ENCODE results near the gene ATP5F1E. TPM values are rescaled to one million over a fixed set of nuclear protein-coding genes. Genes with fewer than 3 reads are reported as not detected.

The ATP5F1E gene
- polyA plus RNA-seq, 10 donors, result 157 to 199 (median 173) TPM

DNA sequence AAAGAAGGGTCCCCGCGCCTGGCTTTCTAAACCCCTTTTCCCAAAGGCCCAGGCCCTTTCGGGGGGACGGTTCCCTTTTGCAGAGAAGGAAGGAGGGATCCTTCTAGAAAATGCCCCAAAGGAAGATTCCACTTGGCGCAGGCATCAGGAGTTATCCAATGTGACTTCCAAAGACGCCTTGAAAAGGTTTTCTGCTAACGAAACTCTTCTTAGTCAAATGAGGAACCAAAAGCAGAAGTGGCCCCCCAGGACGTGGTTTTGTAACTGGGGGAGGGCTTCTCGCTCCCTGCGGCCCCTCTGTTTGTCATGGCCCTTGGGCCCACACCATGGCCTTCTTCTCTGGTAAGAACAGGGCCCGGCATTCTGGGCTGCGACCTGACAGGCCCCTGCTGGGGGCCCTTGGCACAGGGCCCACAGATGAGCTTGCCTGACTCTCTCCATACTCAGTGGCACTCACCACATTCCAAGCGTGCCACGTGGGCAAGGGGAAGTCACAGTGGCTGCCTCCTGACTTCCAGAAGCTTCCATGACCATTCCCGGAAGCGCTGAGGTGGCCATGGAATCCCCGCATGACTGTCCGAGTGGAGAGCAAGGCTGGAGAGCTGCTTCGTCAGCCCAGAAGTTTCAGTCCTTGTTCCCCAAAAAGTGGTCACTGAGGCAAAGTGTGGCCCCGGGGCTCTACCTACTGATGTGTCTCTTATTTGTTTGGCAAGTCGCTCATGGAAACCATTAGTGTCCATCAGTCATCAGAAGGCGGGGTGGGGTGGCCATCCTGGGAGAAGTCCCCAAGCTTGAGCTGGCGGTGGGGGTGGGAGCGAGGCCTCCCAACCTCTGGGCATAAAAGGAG, 24.2 kb downstream of the ATP5F1E start:
- peak in 1 of 3 donors; percentile 60 for DNase-seq

DNA sequence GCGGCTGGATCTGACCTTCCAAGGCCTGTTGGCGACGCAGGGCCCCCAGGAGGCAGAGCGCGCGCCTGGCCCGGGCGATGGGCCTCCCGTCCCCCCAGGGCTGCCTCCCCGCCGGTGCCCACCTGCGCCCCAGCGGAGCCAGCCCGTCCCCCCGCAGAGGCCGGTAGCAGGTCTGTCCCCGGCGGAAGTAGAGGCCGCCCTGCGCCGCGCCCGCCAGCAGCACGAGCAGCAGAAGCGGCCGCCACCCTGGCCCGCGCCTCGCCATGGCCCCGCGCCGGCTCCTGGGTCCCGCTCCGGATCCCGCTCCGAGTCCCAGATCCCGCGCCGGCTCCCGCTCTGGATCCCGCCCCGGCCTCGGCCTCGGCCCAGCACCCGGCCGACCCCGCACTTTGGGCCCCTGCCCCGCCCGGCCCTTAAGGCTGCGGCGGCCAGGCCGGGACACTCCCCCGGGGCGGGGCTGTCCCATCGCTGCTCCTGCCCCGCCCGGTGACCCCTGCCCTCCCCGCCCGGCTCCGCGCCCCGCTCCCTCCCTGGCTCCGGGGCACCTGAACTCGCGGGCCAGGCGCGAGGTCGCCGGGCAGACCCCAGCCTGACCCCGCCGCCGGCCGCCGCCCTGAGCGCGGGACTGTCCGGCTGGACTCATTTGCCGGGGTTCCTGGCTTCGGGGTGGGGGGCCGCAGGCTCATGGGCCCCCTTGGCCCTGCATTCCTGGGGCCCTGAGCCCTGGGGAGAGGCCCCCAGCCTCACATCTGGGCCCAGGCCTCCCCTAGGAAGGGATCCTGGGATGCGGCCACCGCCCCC, 25.1 kb downstream of the ATP5F1E start, which contains the start of gene CTSZ:
Gene CTSZ (minus strand): TSS at position 391 of the 801 bp plus-strand sequence. CDS start 126 bp downstream, at position 265.
- peak in 2 of 3 donors; percentile 56 to 88 for DNase-seq

DNA sequence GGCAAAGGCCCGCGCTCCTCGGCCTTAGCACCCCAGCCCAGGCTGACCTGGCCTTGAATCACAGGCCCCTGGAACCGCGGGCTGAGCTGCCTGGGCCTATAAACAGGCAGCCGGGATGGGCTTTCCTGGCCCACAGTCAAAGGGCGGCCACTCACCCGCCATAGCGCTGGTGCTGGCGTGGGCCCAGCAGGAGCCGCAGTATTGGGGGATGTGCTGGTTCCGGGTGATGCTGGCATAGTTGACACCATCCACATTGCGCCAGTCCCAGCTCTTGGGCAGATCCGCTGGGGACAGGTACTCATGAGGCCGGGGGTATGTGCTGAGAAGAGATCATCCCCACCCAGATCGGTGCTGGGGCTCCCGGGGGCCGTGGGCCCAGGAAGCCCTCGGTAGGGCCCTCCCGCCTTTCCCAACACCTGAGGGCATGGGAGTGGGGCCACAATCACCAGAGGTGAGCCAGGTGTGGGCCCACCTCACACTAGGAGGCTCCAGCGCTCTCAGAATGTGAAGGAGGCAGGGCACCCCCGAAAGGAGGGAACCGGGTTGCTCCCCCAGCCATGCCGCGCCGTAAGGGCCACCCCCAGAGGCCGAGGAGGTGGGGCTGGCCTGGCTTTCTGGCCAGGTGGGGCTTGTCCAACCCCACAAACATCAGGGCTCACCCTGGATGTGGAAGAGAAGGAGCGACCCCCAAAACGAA, 25.8 kb downstream of the ATP5F1E start:
- DNase-seq, result peak in 1 of 3 donors; percentile 33

DNA sequence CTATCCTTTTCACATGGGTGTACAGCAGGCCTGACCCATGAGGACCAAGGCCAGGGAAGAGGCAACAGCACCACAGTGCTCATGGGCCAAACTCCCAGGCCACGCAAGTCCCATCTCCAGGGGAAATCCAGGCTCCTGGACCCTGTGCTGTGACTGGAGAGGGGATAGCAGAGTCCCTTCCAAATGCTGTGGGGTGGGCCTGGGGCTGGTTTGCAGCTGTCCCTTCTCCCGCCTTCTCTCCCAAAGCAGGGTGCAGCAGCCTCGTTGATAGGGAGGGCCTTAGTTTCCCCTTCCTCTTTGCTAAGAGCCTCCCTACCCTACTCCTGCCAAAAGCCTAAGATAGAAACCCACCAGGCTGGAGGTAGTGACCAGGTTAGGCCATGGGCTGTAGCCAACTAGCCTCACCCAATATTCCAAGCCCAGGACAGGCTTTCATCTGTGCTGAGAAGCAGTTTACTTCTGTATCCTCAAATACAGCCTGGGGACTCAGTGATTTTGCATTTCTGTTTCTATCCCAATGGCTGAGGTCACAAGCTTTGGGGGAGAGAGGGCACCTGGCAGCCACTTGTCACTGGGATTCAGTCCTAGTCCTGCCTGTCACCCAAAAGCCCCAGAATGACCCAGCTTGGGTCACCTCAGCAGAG, 26.5 kb downstream of the ATP5F1E start:
- no peak for DNase-seq

DNA sequence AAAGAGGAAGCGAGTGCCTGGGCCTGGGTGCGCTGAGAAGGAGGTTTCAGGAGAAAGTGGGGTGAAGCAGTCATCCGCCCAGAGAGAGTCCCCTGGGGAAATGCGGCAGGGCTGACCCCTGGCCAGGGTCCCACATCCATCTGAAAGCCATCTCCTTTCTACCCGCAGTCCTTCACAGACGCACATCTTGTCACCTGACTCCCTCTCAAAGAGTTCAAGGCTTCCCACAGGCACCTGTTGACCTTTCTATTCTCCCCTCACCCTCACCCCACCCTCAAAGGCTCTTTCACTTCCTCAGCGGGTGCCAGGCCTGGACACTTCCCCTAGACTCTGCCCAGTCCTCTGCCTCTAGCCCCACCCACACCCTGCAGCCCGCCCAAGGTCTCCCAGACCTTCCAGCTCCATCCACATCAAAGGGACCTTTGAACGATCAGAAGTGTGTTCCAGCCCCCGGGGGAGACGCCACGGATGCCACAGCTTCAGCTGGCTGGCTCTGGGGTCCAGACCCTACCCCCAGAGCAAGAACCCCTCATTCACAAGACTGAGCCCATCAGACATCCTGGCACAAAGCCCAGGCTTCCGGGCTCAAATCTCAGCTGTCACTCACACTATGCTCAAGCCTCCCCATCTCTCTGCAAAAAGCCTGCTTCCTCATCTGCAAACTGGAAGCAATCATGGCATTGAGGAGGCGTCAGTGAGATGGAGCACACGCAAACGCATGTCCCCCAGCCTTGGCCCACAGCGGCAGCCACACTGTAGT, 27.2 kb downstream of the ATP5F1E start:
- DNase-seq, result peak in 1 of 3 donors; percentile 60

DNA sequence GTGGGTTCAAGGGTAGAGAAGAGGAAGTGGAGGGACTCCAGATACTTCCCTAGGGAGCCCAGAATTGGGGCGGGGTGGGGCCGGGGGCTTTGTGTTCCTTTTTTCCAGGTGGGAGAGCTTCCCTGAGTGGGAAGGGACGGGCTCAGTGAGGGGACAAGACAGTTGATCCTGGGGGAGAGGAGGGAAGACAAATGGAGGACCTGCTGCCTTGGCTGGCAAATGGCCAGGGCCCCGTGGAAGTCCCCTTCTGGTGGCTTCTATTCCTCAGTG, 27.7 kb downstream of the ATP5F1E start:
- DNase-seq, result no peak

DNA sequence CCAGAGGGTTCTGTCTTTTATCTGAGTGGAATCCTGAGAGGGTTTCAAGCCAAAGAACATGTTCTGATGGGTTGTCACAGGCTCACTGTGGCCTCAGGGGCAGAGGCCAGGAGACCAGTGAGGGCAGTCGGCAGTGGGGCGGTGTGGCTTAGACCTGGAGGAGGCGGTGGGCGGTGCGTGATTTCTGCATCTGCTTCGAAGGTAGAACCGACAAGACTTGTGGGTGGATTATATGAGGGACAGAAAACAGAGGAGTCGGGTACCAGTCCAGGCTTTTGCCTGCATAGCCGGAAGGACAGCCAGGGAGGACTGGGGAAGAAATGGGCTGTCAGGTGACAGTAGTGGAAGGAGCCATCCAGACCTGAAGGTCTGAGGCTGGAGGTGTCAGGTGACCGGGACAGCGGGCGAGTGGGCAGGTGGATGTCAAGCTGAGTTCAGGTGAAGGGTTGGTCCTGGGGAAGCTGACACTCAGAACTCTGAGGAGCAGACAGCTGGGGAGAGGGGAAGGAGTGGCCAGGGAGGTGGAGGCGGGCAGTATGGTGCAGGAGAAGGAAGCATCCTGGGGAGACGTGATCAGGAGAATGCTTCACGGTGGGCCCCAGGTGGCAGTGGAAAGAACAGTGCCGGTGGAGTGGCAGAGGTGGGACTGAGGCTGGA, 28.2 kb downstream of the ATP5F1E start:
- no peak for DNase-seq

DNA sequence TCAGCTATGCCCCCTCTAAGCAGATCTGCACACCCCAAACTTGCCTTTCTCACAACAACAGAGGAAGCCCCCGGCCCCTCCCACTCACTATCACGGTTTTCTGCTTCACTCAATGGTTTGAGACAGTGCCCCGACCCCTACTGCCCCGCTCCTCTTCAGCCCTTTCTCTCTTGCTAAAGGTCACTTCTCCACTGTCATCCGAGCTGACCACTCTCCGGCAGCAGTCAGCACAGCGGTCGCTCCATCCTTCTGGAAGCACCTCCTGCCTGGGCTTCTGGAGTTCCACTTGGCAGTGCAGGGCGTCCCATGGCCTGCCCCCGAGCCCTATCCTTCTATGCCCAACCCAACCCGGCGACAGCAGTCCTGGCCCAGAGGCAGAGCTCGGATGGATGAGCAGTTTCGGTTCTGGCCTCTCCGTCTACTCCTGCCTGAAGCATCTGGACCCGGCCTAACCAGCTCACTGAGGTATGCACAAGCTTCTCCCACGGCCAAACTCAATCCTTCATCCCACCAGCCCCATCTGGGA, 29.2 kb downstream of the ATP5F1E start:
- no peak for DNase-seq

DNA sequence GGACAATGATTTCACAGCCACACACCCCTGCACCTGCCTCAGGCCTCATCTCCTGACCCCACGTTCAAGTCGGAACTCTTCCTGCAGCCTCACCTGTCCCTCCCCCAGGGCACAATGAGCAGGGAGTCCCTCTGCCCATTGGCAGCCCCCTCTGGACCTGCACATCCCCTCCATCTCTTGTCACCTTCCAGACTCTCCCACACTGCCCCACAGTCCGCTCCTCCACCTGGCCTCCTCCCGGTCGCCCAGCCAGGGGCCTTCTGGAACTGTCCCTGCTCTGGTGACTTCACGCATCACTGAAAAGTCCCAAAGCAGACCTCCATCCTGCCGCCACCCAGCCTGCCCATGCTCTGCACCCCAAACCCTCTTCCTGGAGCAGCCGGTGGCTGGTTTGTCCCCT, 29.7 kb downstream of the ATP5F1E start:
- no peak for DNase-seq

DNA sequence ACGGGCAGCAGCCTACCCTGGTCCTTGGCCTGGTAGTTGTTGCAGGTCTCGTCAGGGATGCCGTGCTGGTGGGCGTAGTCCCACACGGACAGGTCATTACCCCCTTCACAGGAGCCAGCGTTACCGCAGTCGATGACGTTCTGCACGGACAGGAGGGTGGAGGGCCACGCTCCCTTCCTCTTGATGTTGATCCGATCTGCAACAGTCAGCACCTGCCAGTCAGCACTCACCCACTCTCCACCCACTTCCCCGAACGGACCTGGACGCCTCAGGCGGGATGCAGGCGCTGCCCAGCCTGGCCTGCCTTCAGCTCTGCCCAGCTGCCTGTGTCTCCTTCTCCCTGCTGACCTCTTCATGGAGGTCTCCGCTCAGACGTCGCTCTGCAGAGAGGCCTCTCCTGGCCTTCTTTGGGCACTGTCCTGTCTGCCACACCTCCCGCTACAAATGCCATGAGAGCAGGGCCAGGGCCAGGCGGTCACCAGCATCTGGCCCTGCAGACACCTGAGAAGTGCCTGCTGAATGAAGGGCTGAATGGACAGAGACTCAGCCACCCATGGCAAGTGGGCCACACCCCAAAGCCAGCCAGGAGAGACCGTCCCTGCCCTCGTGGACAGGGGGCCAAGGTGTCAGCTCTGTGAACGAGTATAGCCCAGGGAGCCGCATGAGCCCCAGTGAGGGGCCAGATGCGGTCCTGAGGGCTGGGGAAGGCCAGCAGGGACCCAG, 30.5 kb downstream of the ATP5F1E start:
- DNase-seq, result no peak

DNA sequence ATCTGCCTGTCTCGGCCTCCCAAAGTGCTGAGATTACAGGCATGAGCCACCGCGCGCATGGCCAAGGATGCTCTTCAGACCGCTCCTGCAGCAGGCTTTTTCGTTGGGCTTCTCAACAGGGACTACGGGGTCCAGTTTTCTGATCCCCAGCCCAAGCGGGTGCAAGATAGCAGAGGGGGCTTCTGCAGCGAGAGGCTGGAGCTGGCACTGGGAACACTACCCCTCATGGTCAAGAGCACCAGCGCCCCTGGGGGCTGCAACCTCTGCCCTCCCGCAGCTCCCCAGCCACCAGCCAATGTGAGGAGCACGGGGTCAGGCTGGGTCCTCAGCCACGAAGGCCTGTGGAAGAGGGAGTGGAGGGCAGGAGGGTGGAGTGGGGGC, 31.1 kb downstream of the ATP5F1E start:
- DNase-seq, result no peak

DNA sequence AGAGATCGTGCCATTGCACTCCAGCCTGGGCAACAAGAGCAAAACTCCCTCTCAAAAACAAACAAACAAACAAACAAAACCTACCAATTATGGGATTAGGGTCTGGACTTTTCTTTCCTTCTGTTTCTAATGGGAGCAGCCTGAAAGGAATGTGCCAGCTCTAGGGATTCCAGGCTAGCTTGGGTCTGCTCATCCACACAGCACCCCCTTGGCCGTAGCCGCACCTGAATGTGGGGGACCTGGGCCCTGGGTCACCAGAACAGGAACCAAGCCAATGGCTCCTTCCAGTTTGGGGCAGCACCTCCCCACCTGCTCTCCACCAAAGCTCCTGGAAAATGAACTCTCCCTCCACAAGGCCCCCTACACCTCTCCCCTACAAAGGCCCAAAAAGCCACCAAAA, 31.8 kb downstream of the ATP5F1E start:
- no peak for DNase-seq

DNA sequence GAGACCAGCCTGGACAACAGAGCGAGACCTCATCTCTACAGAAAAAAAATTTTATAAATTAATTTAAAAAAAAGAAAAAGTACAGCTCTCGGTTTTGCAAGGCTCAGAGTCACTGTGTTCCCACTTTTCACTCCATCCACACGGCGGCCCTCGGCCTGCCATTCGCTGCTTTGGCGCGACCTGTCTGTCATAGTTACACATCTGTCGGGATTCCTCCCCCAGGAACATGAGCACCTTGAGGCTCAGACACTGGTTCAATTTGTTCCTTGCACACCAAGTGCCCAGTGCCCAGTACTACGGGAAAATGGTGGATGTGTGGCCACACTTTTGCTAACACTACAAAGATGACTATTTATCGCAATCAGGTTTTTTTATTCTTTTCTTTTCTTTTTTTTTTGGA, 33.5 kb downstream of the ATP5F1E start:
- DNase-seq, result no peak

DNA sequence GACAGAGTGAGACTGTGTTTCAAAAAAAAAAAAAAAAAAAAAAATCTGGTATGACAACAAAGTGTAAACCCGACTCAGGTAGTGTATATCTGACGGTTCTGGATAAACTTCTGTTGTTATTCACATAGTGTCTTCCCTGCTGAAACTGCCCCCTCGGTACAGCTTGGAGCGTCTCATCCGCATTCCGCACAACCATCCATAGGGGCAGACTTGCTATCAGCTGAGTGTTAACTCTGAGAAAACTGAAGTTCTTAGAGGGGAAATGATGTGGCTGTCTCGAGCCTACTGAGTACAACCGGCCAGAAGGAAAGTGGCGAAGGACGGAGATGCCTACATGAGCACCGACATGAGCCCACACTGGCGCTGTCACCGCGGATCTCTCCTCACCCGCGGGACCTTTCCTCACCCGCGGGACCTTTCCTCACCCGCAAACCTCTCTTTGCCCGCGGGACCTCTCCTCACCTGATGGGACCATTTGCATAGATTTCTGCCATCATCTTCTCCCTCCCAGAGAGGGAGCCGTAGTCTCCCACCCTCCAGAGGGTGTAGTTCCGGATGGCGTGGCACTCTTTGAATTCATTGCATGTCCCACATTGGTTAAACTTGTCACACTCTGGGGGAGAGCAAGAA, 34.9 kb downstream of the ATP5F1E start:
- DNase-seq, result no peak

DNA sequence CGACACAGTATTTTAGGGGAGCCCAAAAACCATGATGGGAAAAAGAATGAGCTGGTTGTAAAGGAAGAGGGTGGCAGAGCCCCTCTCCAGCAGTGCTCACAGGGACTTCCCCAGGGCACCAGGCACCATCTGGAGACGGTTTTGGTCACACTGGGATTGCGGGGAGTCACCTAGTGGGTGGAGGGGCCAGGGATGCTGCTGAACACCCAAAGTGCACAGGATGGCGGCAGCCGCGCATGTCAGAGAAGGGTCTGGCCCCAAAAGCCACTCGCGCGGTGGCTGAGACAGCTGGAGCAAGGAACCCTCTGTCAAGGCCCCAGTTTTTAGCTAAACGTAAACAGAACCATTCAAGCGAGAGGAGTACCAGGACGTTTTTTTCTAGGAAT, 35.9 kb downstream of the ATP5F1E start:
- DNase-seq, result no peak

DNA sequence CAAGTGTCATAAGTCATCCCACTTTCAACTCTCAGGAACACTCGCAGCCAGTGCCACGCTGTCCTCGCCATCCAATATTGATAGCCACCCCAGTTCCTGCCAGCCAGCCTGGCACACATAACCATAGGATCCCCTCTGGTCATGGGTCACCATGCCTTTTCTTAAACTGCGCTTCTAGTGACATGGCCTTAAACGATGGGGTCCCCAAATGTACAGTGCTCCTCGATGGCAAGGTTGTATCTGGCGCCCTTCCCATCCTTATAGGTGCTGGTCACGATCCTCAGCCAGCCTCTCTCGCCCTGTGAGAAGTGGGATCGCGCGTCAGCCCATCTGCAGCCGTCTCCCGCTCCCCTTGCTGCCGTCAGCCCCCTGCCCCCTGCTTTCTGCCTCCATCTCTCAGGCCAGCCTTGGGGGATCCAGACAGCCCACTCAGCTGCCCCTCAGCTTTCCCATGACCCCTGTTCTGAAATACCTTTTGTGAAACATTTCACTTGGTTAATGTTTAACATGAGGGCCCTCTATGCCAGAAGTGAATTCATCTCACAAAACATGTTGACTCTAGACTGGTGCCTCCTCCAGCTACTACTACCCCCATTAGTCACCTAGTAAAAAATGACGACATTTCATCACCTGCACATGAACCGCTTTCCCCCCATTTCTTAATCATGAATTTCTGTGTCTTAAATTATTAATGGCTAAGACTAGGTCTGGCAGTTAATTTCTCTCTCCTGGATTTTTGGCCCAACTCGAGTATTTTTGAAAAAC, 36.5 kb downstream of the ATP5F1E start:
- no peak for DNase-seq

DNA sequence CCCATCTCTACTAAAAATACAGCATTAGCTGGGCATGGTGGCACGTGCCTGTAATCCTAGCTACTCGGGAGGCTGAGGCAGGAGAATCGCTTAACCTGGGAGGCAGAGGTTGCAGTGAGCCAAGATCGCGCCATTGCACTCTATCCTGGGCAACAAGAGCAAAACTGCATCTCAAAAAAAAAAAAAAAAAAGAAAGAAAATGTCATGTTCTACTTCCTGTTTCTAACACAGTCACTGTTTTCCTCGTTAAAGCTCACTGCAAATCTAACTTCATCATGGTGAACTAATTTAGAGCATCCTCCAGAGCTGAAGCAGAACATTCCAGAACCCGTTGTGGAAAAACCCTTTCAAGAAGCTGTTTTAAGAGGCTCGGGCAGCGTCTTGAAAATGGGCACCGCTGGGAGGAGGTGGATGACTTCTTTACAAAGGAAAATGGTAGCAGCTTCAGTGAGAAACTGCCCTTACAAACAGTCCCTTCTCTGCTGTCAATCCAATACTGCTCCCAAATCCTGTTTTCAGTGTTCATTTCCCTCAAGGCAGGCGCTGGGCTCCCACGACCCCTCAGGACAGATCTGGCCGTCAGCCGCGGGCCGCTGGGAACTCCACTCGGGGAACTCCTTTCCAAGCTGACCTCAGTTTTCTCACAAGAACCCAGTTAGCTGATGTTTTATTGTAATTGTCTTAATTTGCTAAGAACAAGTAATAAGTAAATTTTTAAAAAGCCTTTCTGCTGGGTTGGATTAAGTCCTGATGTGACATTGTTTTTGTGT, 37.6 kb downstream of the ATP5F1E start:
- no peak for DNase-seq
